GM21526 (cell line): ENCODE data around the gene CEP85L.

Experiments
- ATAC-seq: cut with Tn5 transposase; IDR thresholded peaks from one replicate; pipeline ENCODE4 v1.9.1; 2021; ENCODE audit warnings: moderate library complexity; ENCODE audit not compliant: unreplicated experiment, low FRiP score

Gene CEP85L

GRCh38 chr6:118546164-118546879, 105.1 kb downstream of the CEP85L start:
- no peak for ATAC-seq

GRCh38 chr6:118544105-118544504, 107.3 kb downstream of the CEP85L start:
- no peak for ATAC-seq

GRCh38 chr6:118542184-118542952, 109.0 kb downstream of the CEP85L start:
- ATAC-seq: no peak

- no peak for ATAC-seq
Measured at GRCh38 chr6:118537574-118537973, 113.8 kb downstream of the CEP85L start.

GRCh38 chr6:118536478-118536877, 114.9 kb downstream of the CEP85L start:
- ATAC-seq: no peak

GRCh38 chr6:118535176-118535844, 116.1 kb downstream of the CEP85L start:
- ATAC-seq: no peak

- ATAC-seq: no peak
Measured at GRCh38 chr6:118530942-118531341, 120.4 kb downstream of the CEP85L start.

GRCh38 chr6:118529756-118530155, 121.6 kb downstream of the CEP85L start:
- no peak for ATAC-seq

GRCh38 chr6:118528129-118528528, 123.3 kb downstream of the CEP85L start:
- no peak for ATAC-seq

GRCh38 chr6:118525913-118526780, 125.2 kb downstream of the CEP85L start:
- no peak for ATAC-seq

- no peak for ATAC-seq
Measured at GRCh38 chr6:118524686-118525085, 126.7 kb downstream of the CEP85L start.

- ATAC-seq: no peak
Measured at GRCh38 chr6:118523216-118523615, 128.2 kb downstream of the CEP85L start.

GRCh38 chr6:118522422-118522821, 129.0 kb downstream of the CEP85L start:
- no peak for ATAC-seq

- ATAC-seq: no peak
Measured at GRCh38 chr6:118514689-118515088, 136.7 kb downstream of the CEP85L start.

- ATAC-seq: no peak
Measured at GRCh38 chr6:118511930-118512715, 139.3 kb downstream of the CEP85L start.

- ATAC-seq: no peak
Measured at GRCh38 chr6:118509009-118509617, 142.3 kb downstream of the CEP85L start.

- no peak for ATAC-seq
Measured at GRCh38 chr6:118507636-118508035, 143.8 kb downstream of the CEP85L start.

- no peak for ATAC-seq
Measured at GRCh38 chr6:118506071-118506638, 145.2 kb downstream of the CEP85L start.

- no peak for ATAC-seq
Measured at GRCh38 chr6:118505656-118506055, 145.7 kb downstream of the CEP85L start.
